Colonic mucosa (tissue), 4 donors: Measurements from ENCODE around the gene RGS9BP. TPM values are rescaled to one million over a fixed set of nuclear protein-coding genes. Genes with fewer than 3 reads are reported as not detected.
"Not testable (repeated sequence)": the region's sequence is repeated elsewhere in the genome, so short reads cannot be mapped to it uniquely, and the experiment has no call there.

Experiments used
- DNase-seq: peaks from one replicate; pipeline ENCODE4 v3.0.0-alpha.2; 2020
- H3K27ac ChIP-seq: fragments of 200-600 bp; one replicate; pipeline ENCODE4 v1.8.0; 2021
- H3K27me3 ChIP-seq: fragments of 200-600 bp; one replicate; pipeline ENCODE4 v1.8.0; 2021
- H3K36me3 ChIP-seq: fragments of 200-600 bp; one replicate; pipeline ENCODE4 v1.8.0; 2021
- H3K4me1 ChIP-seq: fragments of 200-600 bp; one replicate; pipeline ENCODE4 v1.8.0; 2021; ENCODE audit warnings: mild to moderate bottlenecking
- H3K4me3 ChIP-seq: fragments of 200-600 bp; one replicate; pipeline ENCODE4 v1.8.0; 2021
- H3K9ac ChIP-seq, 2 donors: one replicate each; pipeline ENCODE4 v1.7.0; 2013; ENCODE audit warnings: control low read depth in 2 of 2, low read depth in 2 of 2, low read length in 2 of 2
- H3K9me3 ChIP-seq: fragments of 200-600 bp; one replicate; pipeline ENCODE4 v1.8.0; 2021
- intact Hi-C: fragments of 100-400 bp; cut with DNase I; formaldehyde crosslinking; loops from one replicate; pipeline ENCODE4 v1.14.1; 2022
- total RNA-seq, 2 donors: library from RNA; stranded (reverse); fragmentation: NEBNext Ultra II Directional in 1 of 2; extraction: Animal tissue kit (Norgen Biotek cat#: 25700) in 1 of 2; gene quantifications; one replicate each; pipeline ENCODE4 v1.2.1, GENCODE V29; 2021
- TF ChIP-seq, protein P1 (sequence below): fragments of 200-600 bp; IDR thresholded peaks from one replicate; pipeline ENCODE4 v1.8.0; 2022; ENCODE audit warnings: antibody characterized with exemption, mild to moderate bottlenecking
- donor health status: healthy.
- donor health status: DM: no; HTN: no; CAD: no.
- donor health status: DM: no; HTN: no; CAD: no.

Gene RGS9BP
- total RNA-seq, 2 donors from 2014 or later: 0.11 to 0.15 TPM

DNA sequence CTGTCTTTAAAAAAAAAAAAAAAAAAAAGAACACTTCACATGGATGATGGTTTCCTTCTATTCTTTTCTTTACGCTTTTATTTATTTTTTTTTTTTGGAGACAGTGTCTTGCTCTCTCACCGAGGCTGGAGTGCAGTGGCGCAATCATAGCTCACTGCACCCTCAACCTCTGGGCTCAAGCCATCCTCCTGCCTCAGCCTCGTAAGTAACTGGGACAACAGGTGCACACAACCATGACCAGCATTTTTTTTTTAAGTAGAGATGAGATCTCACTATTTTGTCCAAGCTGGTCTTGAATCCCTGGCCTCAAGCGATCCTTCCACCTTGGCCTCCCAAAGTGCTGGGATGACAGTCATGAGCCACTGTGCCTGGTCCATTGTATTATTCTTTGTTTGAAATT, 25.0 kb upstream of the RGS9BP start:
- Histone ChIP-seq H3K27ac (no peak overlapping the region), H3K36me3 (no peaks in the 10 kb centered on the region), H3K9ac (no peak overlapping the region), H3K4me1 (peaks cover 13% of the 10 kb centered on the region), H3K9me3 (no peaks in the 10 kb centered on the region), H3K4me3 (no peak overlapping the region), H3K27me3 (no peaks in the 10 kb centered on the region)
- TF ChIP-seq, protein P1, sequence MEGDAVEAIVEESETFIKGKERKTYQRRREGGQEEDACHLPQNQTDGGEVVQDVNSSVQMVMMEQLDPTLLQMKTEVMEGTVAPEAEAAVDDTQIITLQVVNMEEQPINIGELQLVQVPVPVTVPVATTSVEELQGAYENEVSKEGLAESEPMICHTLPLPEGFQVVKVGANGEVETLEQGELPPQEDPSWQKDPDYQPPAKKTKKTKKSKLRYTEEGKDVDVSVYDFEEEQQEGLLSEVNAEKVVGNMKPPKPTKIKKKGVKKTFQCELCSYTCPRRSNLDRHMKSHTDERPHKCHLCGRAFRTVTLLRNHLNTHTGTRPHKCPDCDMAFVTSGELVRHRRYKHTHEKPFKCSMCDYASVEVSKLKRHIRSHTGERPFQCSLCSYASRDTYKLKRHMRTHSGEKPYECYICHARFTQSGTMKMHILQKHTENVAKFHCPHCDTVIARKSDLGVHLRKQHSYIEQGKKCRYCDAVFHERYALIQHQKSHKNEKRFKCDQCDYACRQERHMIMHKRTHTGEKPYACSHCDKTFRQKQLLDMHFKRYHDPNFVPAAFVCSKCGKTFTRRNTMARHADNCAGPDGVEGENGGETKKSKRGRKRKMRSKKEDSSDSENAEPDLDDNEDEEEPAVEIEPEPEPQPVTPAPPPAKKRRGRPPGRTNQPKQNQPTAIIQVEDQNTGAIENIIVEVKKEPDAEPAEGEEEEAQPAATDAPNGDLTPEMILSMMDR: no peak
- no peak for DNase-seq
- intact Hi-C loops: no loop called here

DNA sequence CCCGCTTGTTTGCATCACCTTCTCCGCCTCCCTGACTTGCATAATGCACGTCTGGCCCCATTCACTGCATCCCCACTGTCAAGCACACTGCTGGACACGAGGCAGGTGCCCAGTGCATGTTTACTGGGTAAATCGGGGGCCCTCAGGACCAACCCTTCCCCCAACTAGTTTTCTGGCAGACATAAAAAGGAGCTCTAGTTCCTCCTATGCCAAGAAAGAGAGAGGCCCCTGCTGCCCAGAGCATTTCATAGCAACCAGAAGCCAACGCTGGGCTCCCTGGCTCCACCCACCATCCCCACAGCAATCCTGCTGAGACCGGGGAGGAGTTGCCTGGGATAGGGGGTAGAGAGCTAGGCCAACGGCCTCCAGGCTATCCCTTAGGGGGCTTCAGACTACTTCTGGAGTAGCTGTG, 23.9 kb upstream of the RGS9BP start:
- no peak overlapping the region for H3K4me3 ChIP-seq
- TF ChIP-seq, protein P1: no peak
- no peak overlapping the region for H3K9ac ChIP-seq
- peak; percentile 37 for DNase-seq
- H3K4me1 ChIP-seq: peaks cover 13% of the 10 kb centered on the region
- H3K27me3 ChIP-seq: no peaks in the 10 kb centered on the region
- no peaks in the 10 kb centered on the region for H3K9me3 ChIP-seq
- H3K36me3 ChIP-seq: no peaks in the 10 kb centered on the region
- H3K27ac ChIP-seq: no peak overlapping the region
- intact Hi-C loops: no loop called here

DNA sequence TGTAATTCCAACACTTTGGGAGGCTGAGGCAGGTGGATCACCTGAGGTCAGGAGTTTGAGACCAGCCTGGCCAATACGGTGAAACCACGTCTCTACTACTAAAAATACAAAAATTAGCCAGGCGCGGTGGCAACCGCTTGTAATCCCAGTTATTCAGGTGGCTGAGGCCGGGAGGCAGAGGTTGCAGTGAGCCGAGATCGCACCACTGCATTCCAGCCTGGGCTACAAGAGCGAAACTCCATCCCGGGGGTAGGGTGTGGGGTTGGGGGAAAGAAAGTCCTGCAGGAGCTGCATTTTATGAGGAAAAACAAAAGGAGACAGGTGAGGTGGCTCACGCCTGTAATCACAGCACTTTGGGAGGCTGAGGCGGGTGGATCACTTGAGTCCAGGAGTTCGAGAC, 23.3 kb upstream of the RGS9BP start:
- intact Hi-C loops, H3K9me3 ChIP-seq, DNase-seq, H3K27ac ChIP-seq, H3K36me3 ChIP-seq, H3K27me3 ChIP-seq, H3K9ac ChIP-seq, H3K4me3 ChIP-seq: not testable (repeated sequence)
- H3K4me1 ChIP-seq: peaks cover 13% of the 10 kb centered on the region

DNA sequence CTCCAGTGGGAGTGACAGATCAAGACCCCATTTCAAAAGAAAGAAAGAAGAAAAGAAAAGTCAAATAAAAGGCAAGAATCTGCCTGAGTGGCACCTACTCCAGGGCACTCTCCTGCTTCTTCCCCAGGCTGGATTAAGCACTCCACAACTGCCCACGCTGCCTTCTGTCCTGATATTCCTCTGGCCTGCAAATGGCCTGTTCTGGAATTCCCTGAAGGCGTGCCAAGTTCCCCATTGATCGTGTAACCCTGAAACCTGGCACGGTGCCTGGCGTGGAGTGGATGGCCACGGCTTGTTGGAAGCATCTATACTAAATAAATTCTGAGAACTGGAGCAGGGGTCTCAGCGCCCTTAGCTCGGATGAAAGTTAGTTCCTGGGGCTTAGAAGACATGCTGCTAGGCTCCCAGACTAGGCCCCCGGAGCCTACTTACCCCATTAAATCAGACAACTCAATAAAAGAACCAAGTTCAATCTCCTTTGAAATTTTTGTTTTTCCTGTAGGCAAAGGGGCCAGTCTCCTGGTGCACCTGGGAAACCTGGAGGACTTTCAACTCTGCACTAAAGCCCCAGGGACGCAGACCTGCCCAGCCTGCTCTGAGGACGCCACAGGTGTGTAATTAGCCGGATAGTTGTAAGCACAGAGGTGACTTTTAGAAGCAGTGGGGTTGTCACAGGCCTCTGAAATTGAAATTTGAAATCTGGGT, 22.6 kb upstream of the RGS9BP start:
- no peaks in the 10 kb centered on the region for H3K36me3 ChIP-seq
- no peak overlapping the region for H3K4me3 ChIP-seq
- DNase-seq: peak; percentile 63
- H3K27ac ChIP-seq: peak overlapping the region; percentile 37
- intact Hi-C loops: no loop called here
- H3K4me1 ChIP-seq: peaks cover 13% of the 10 kb centered on the region
- no peaks in the 10 kb centered on the region for H3K27me3 ChIP-seq
- TF ChIP-seq, protein P1: no peak
- H3K9me3 ChIP-seq: no peaks in the 10 kb centered on the region
- H3K9ac ChIP-seq: peak overlapping the region in 1 of 2 donors; percentile 2

DNA sequence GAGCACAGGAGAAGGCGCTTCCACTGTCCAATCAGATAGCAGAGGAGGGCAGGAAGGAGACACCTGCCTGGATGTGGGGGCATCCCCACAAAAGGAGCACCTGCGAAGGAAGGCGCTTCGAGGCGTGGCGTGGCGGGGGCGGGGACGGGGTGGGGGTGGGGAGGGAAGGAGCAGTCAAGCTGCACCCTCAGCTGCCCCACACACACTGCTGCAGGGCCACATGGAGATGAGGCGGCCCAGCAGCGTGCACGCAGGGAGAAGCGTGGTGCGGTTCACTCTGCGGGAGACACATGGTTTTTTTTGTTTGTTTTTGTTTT, 22.1 kb upstream of the RGS9BP start:
- Histone ChIP-seq H3K4me3 (no peak overlapping the region), H3K27me3 (no peaks in the 10 kb centered on the region), H3K27ac (no peak overlapping the region), H3K36me3 (no peaks in the 10 kb centered on the region), H3K9ac (no peak overlapping the region), H3K4me1 (peaks cover 13% of the 10 kb centered on the region), H3K9me3 (no peaks in the 10 kb centered on the region)
- intact Hi-C loops: no loop called here
- DNase-seq: no peak
- TF ChIP-seq, protein P1: no peak

DNA sequence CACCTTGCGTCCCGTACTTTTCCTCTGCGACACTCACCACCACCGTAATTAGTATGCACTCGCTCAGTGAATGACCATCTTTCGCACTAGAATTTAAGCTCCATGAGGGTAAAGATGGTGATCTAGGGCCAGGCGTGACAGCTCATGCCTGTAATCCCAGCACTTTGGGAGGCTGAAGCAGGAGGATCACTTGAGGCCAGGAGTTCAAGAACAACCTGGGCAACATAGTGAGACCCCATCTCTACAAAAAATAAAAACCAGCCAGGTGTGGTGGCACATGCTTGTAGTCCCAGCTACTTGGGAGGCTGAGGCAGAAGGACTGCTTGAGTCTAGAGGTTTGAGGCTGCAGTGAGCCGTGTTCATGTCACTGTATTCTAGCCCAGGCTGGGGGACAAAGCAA, 19.3 kb upstream of the RGS9BP start:
- H3K9ac ChIP-seq, H3K36me3 ChIP-seq, H3K27ac ChIP-seq, H3K9me3 ChIP-seq, DNase-seq, H3K27me3 ChIP-seq, intact Hi-C loops, H3K4me3 ChIP-seq: not testable (repeated sequence)
- H3K4me1 ChIP-seq: peaks cover 13% of the 10 kb centered on the region
